Measurements from ENCODE around the gene CDKN2B-AS1.

CDKN2B-AS1 gene

GRCh38 chr9:22157828-22158227 lies 163.2 kb downstream of the CDKN2B-AS1 start:
- in situ Hi-C loops (cut with HindIII; ENCODE audit: low pct_unique_long_range_greater_than_20kb, low sequenced_read_pairs) = no loop called here
- TF ChIP-seq JUND (IDR thresholded peaks at IDR 0.05; ENCODE audit: low read depth) = no peak
- DNase-seq (ENCODE audit: low read depth in 1 of 2, low spot score in 1 of 2) = no peak

- DNase-seq (ENCODE audit: low read depth in 1 of 2, low spot score in 1 of 2) = no peak
- in situ Hi-C loops (cut with HindIII; ENCODE audit: low pct_unique_long_range_greater_than_20kb, low sequenced_read_pairs) = no loop called here
- TF ChIP-seq JUND (IDR thresholded peaks at IDR 0.05; ENCODE audit: low read depth) = no peak
Observed at GRCh38 chr9:22158271-22158670, 163.7 kb downstream of the CDKN2B-AS1 start.

- no peak for DNase-seq (ENCODE audit: low read depth in 1 of 2, low spot score in 1 of 2)
- in situ Hi-C loops (cut with HindIII; ENCODE audit: low pct_unique_long_range_greater_than_20kb, low sequenced_read_pairs) = no loop called here
- TF ChIP-seq JUND (IDR thresholded peaks at IDR 0.05; ENCODE audit: low read depth) = no peak
Observed at GRCh38 chr9:22158927-22159346, 164.3 kb downstream of the CDKN2B-AS1 start.

- DNase-seq (ENCODE audit: low read depth in 1 of 2, low spot score in 1 of 2) = no peak
- no peak for TF ChIP-seq JUND (IDR thresholded peaks at IDR 0.05; ENCODE audit: low read depth)
- in situ Hi-C loops (cut with HindIII; ENCODE audit: low pct_unique_long_range_greater_than_20kb, low sequenced_read_pairs) = no loop called here
Observed at GRCh38 chr9:22159586-22159985, 165.0 kb downstream of the CDKN2B-AS1 start.

- DNase-seq (ENCODE audit: low read depth in 1 of 2, low spot score in 1 of 2) = no peak
- in situ Hi-C loops (cut with HindIII; ENCODE audit: low pct_unique_long_range_greater_than_20kb, low sequenced_read_pairs) = no loop called here
- no peak for TF ChIP-seq JUND (IDR thresholded peaks at IDR 0.05; ENCODE audit: low read depth)
Observed at GRCh38 chr9:22160221-22160620, 165.6 kb downstream of the CDKN2B-AS1 start.

- DNase-seq (ENCODE audit: low read depth in 1 of 2, low spot score in 1 of 2) = no peak
- in situ Hi-C loops (cut with HindIII; ENCODE audit: low pct_unique_long_range_greater_than_20kb, low sequenced_read_pairs) = no loop called here
- TF ChIP-seq JUND (IDR thresholded peaks at IDR 0.05; ENCODE audit: low read depth) = no peak
Observed at GRCh38 chr9:22165144-22165543, 170.6 kb downstream of the CDKN2B-AS1 start.

GRCh38 chr9:22169243-22169642 lies 174.7 kb downstream of the CDKN2B-AS1 start:
- no peak for DNase-seq (ENCODE audit: low read depth in 1 of 2, low spot score in 1 of 2)
- TF ChIP-seq JUND (IDR thresholded peaks at IDR 0.05; ENCODE audit: low read depth) = no peak
- in situ Hi-C loops (cut with HindIII; ENCODE audit: low pct_unique_long_range_greater_than_20kb, low sequenced_read_pairs) = no loop called here

- DNase-seq (ENCODE audit: low read depth in 1 of 2, low spot score in 1 of 2) = no peak
- in situ Hi-C loops (cut with HindIII; ENCODE audit: low pct_unique_long_range_greater_than_20kb, low sequenced_read_pairs) = no loop called here
- TF ChIP-seq JUND (IDR thresholded peaks at IDR 0.05; ENCODE audit: low read depth) = no peak
Observed at GRCh38 chr9:22169727-22170503, 175.3 kb downstream of the CDKN2B-AS1 start.
